IMR-90 (cell line): ENCODE measurements around the gene DMRT3. TPM values are rescaled to one million over a fixed set of nuclear protein-coding genes. Genes with fewer than 3 reads are reported as not detected.

Source experiments
- ATAC-seq: fragments of 200-7000 bp; cut with Tn5 transposase; 2 replicates; pipeline ENCODE4 v1.9.1; 2020; ENCODE audit warnings: low read depth, mild to moderate bottlenecking, moderate library complexity
- BruUV-seq: library from RNA; stranded (reverse); fragments of 400-500 nt; replicated peaks from 2 replicates; lab custom pipeline; 2021; lab: Mats Ljungman, UMichigan
- CTCF ChIA-PET: fragments of 300-600 bp; formaldehyde crosslinking; extraction: SDS; loops from one replicate; lab custom pipeline; 2021; ENCODE audit warnings: antibody characterized with exemption; lab: Yijun Ruan, JAX
- POLR2A ChIA-PET: fragments of 300-600 bp; sonication (Branson Sonifier 250); formaldehyde crosslinking; loops from one replicate; lab custom pipeline; 2022; ENCODE audit warnings: antibody characterized with exemption; ENCODE audit not compliant: unreplicated experiment; lab: Charles Lee
- DNase-seq: peaks from one replicate; pipeline ENCODE4 v3.0.0; 2013
- H2AFZ ChIP-seq: replicated peaks from 2 replicates; pipeline ENCODE3; 2013; ENCODE audit warnings: low read length, mild to moderate bottlenecking; ENCODE audit not compliant: poor library complexity
- H2AK5ac ChIP-seq: 2 replicates; pipeline ENCODE4 v1.6.1; 2013; ENCODE audit warnings: low read depth, low read length, inconsistent platforms
- H2AK9ac ChIP-seq: replicated peaks from 2 replicates; pipeline ENCODE3; 2013; ENCODE audit warnings: mild to moderate bottlenecking, low read depth, low read length, moderate library complexity; ENCODE audit not compliant: poor library complexity
- H2BK120ac ChIP-seq: 2 replicates; pipeline ENCODE4 v1.6.1; 2013; ENCODE audit warnings: low read depth, low read length, inconsistent platforms
- H2BK15ac ChIP-seq: 3 replicates; pipeline ENCODE4 v1.6.1; 2013; ENCODE audit warnings: low read depth, low read length, inconsistent platforms
- H2BK20ac ChIP-seq: 2 replicates; pipeline ENCODE4 v1.6.1; 2013; ENCODE audit warnings: low read depth, mild to moderate bottlenecking, inconsistent platforms, low read length, moderate library complexity
- H2BK5ac ChIP-seq: 2 replicates; pipeline ENCODE4 v1.6.1; 2013; ENCODE audit warnings: mild to moderate bottlenecking, low read depth, low read length, inconsistent platforms; ENCODE audit not compliant: poor library complexity, severe bottlenecking
- H3K14ac ChIP-seq: replicated peaks from 2 replicates; pipeline ENCODE4 v1.6.1; 2013; ENCODE audit warnings: low read depth, low read length, inconsistent platforms
- H3K18ac ChIP-seq: 2 replicates; pipeline ENCODE4 v1.6.1; 2013; ENCODE audit warnings: low read depth, low read length, control low read depth
- H3K23ac ChIP-seq: 2 replicates; pipeline ENCODE4 v1.6.1; 2013; ENCODE audit warnings: low read depth, low read length, inconsistent platforms
- H3K27ac ChIP-seq: 2 replicates; pipeline ENCODE4 v1.5.1; 2013; ENCODE audit warnings: mild to moderate bottlenecking, control low read depth, low read length; ENCODE audit not compliant: insufficient read depth
- H3K27me3 ChIP-seq: 2 replicates; pipeline ENCODE4 v1.6.1; 2013; ENCODE audit warnings: low read length; ENCODE audit not compliant: control insufficient read depth, insufficient read depth
- H3K36me3 ChIP-seq: 2 replicates; pipeline ENCODE4 v1.6.1; 2013; ENCODE audit warnings: low read length, mixed read lengths; ENCODE audit not compliant: control insufficient read depth, insufficient read depth
- H3K4ac ChIP-seq: 2 replicates; pipeline ENCODE4 v1.6.1; 2013; ENCODE audit warnings: low read depth, low read length, inconsistent platforms
- H3K4me1 ChIP-seq: 2 replicates; pipeline ENCODE4 v1.6.1; 2013; ENCODE audit warnings: low read length, mixed read lengths; ENCODE audit not compliant: control insufficient read depth, insufficient read depth
- H3K4me2 ChIP-seq: 2 replicates; pipeline ENCODE4 v1.6.1; 2013; ENCODE audit warnings: low read depth, mild to moderate bottlenecking, control low read depth, low read length, moderate library complexity
- H3K4me3 ChIP-seq: 2 replicates; pipeline ENCODE4 v1.5.1; 2013; ENCODE audit warnings: low read depth, mild to moderate bottlenecking, control low read depth, low read length, moderate library complexity; ENCODE audit not compliant: insufficient read depth
- H3K56ac ChIP-seq: 2 replicates; pipeline ENCODE4 v1.6.1; 2013; ENCODE audit warnings: low read length, inconsistent platforms; ENCODE audit not compliant: insufficient read depth; ENCODE audit errors: extremely low read depth
- H3K79me1 ChIP-seq, 2 experiments: 2 replicates each; pipeline ENCODE4 v1.6.1; 2013; ENCODE audit warnings: low read length in 2 of 2, inconsistent platforms in 1 of 2, low read depth in 1 of 2
- H3K9ac ChIP-seq: 2 replicates; pipeline ENCODE4 v1.6.1; 2013; ENCODE audit warnings: low read depth, low read length, control low read depth
- H3K9me1 ChIP-seq: 2 replicates; pipeline ENCODE4 v1.6.1; 2013; ENCODE audit warnings: low read length, inconsistent platforms; ENCODE audit not compliant: insufficient read depth
- H3K9me3 ChIP-seq: 2 replicates; pipeline ENCODE4 v1.6.1; 2013; ENCODE audit warnings: low read length; ENCODE audit not compliant: control insufficient read depth, insufficient read depth
- H4K20me1 ChIP-seq: 2 replicates; pipeline ENCODE4 v1.6.1; 2013; ENCODE audit warnings: low read length, inconsistent platforms; ENCODE audit not compliant: insufficient read depth
- H4K5ac ChIP-seq: 2 replicates; pipeline ENCODE4 v1.6.1; 2013; ENCODE audit warnings: mild to moderate bottlenecking, low read depth, low read length, control low read depth
- H4K8ac ChIP-seq, 2 experiments: 2 replicates each; pipeline ENCODE4 v1.6.1; 2013; ENCODE audit warnings: low read depth in 2 of 2, low read length in 2 of 2, control low read depth in 1 of 2, inconsistent platforms in 1 of 2
- H4K91ac ChIP-seq: 2 replicates; pipeline ENCODE4 v1.6.1; 2013; ENCODE audit warnings: low read depth, low read length, inconsistent platforms; ENCODE audit not compliant: insufficient read depth
- CHD1 ChIP-seq: IDR thresholded peaks from 2 replicates; pipeline ENCODE4 v1.6.1; 2012; ENCODE audit warnings: low read depth, low read length, improper control_type of control experiment
- POLR2A ChIP-seq: IDR thresholded peaks from 2 replicates; pipeline ENCODE4 v1.6.1; 2012; ENCODE audit warnings: mild to moderate bottlenecking, low read depth, low read length
- RAD21 ChIP-seq: IDR thresholded peaks from 2 replicates; pipeline ENCODE4 v1.6.1; 2012; ENCODE audit warnings: low read length, improper control_type of control experiment
- RCOR1 ChIP-seq: IDR thresholded peaks from 2 replicates; pipeline ENCODE4 v1.6.1; 2012; ENCODE audit warnings: mild to moderate bottlenecking, low read length, improper control_type of control experiment; ENCODE audit not compliant: insufficient replicate concordance
- RFX5 ChIP-seq: IDR thresholded peaks from 2 replicates; pipeline ENCODE4 v1.8.0; 2012; ENCODE audit warnings: low read depth, mild to moderate bottlenecking, low read length, moderate library complexity
- SMC3 ChIP-seq: fragments of 150-350 bp; IDR thresholded peaks from 2 replicates; pipeline ENCODE4 v1.6.1; 2016; ENCODE audit warnings: low read depth, mild to moderate bottlenecking, antibody characterized with exemption, low read length, moderate library complexity
- WGBS, 2 experiments: methylation state at CpG; one replicate each; pipeline versions ENCODE4 v1.1.5 to v1.1.7; 2013; ENCODE audit warnings: missing lambda C conversion rate in 2 of 2; ENCODE audit not compliant: insufficient read length in 1 of 2; ENCODE audit errors: extremely low coverage in 2 of 2; 5-methylcytosine and 5-hydroxymethylcytosine counted together
- dilution Hi-C: fragments of 300-500 bp; cut with HindIII; formaldehyde crosslinking; loops from one replicate; pipeline ENCODE4 v1.14.3; 2018; ENCODE audit warnings: low sequenced_read_pairs; ENCODE audit not compliant: unreplicated experiment
- in situ Hi-C: fragments of 300-500 bp; cut with MboI; formaldehyde crosslinking; loops from 3 replicates; pipeline ENCODE4 v1.14.3; 2019; ENCODE audit warnings: low sequenced_read_pairs, inconsistent platforms, mixed read lengths
- intact Hi-C: fragments of 100-400 bp; cut with micrococcal nuclease; formaldehyde crosslinking; loops from 2 replicates; pipeline ENCODE4 v1.10.0; 2022
- polyA plus RNA-seq, 3 experiments: library from polyadenylated mRNA; depleted of rRNA; stranded (reverse); fragments of >200 nt; gene quantifications; 2 replicates each; pipeline ENCODE4 v1.2.3, GENCODE V29; 2012; ENCODE audit warnings: low replicate concordance in 1 of 3
- total RNA-seq: library from RNA; depleted of rRNA; stranded (reverse); fragments of >200 nt; gene quantifications from 2 replicates; pipeline ENCODE4 v1.2.3, GENCODE V29; 2012

DMRT3 gene
- total and polyA plus RNA-seq, 2 of the 4 experiments (the other 2 are of a cell fraction) = not detected

DNA sequence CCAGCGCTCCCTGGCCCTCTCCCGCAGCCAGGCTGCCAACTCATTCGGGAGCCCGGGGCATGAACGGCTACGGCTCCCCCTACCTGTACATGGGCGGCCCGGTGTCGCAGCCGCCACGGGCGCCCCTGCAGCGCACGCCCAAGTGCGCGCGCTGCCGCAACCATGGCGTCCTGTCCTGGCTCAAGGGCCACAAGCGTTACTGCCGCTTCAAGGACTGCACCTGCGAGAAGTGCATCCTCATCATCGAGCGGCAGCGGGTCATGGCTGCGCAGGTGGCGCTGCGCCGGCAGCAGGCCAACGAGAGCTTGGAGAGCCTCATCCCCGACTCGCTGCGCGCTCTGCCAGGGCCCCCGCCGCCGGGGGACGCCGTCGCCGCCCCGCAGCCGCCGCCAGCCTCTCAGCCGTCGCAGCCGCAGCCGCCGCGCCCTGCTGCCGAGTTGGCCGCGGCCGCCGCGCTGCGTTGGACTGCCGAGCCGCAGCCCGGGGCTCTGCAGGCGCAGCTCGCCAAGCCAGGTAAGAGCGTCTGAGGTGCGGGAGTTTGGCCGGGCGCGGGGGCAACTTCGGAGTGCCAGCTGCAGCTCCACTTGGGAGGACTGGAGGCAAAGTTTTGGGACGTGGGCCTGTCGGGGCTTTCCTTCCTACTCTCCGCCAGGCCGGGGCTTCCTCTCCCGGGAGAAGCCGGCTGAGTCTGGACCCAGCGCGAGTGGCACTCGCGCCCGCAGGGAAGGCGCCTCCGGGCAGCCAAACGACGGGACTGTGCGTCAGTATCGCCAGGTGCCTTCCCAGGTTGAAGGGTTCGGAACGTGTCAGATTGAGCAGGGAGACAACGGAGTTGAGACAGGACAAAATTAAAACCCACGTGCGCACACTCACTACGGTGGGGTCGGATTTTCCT lies 735 bp downstream of the DMRT3 start:
- H2AFZ ChIP-seq = no peak overlapping the region
- H4K5ac ChIP-seq = no peak overlapping the region
- WGBS, 2 experiments = 3% methylated on average over 33 of the region's 92 CpGs; no CpG with 5 or more reads in 1 of the 2 experiments
- H4K20me1 ChIP-seq = no peaks in the 10 kb centered on the region
- no peak overlapping the region for H3K4me2 ChIP-seq
- no TSS peak for BruUV-seq
- no peaks in the 10 kb centered on the region for H3K79me1 ChIP-seq
- no peak overlapping the region for H3K9ac ChIP-seq
- no peak overlapping the region for H3K4ac ChIP-seq
- H4K91ac ChIP-seq = no peak overlapping the region
- H3K27me3 ChIP-seq = peaks cover 85% of the 10 kb centered on the region
- no peak overlapping the region for H3K56ac ChIP-seq
- H3K4me1 ChIP-seq = no peaks in the 10 kb centered on the region
- peaks cover 9% of the 10 kb centered on the region; the same call in 1 of the 2 replicates for H3K9me3 ChIP-seq
- H2BK15ac ChIP-seq = no peak overlapping the region
- TF ChIP-seq RAD21 (no peak), POLR2A (no peak), CHD1 (no peak), SMC3 (no peak), RFX5 (no peak), RCOR1 (no peak)
- POLR2A ChIA-PET = no interaction called here
- in situ Hi-C loops (no loop called here), intact Hi-C loops (no loop called here), dilution Hi-C loops (no loop called here)
- no peak overlapping the region for H3K18ac ChIP-seq
- no peak overlapping the region for H3K27ac ChIP-seq
- no peaks in the 10 kb centered on the region for H3K9me1 ChIP-seq
- H2BK5ac ChIP-seq = no peak overlapping the region
- H2AK9ac ChIP-seq = no peak overlapping the region
- no peak overlapping the region for H2BK20ac ChIP-seq
- H4K8ac ChIP-seq = no peak overlapping the region
- DNase-seq (no peak), ATAC-seq (no peak)
- H2AK5ac ChIP-seq = no peak overlapping the region
- H2BK120ac ChIP-seq = no peak overlapping the region
- CTCF ChIA-PET = interaction anchor here (1.0 to 1.1 kb wide), 2 partner anchors 28 to 32 kb away, joined by 3 read pairs; no protein-coding TSS in a partner anchor
- no peak overlapping the region for H3K23ac ChIP-seq
- H3K36me3 ChIP-seq = no peaks in the 10 kb centered on the region
- no peak overlapping the region for H3K14ac ChIP-seq
- H3K4me3 ChIP-seq = no peak overlapping the region
